AG10803 (cell line): Measurements from ENCODE around the gene SLC27A4.

ENCODE experiments used
- DNase-seq: peaks from one replicate; pipeline ENCODE4 v3.0.0; 2010; ENCODE audit warnings: low read depth
- H3K4me3 ChIP-seq: 2 replicates; pipeline ENCODE4 v1.5.1; 2011; ENCODE audit warnings: mild to moderate bottlenecking, low read length, control low read depth
- TF ChIP-seq, protein P1 (sequence below): conservative IDR thresholded peaks from 2 replicates; pipeline ENCODE4 v1.5.1; 2011; ENCODE audit warnings: mild to moderate bottlenecking, low read length, control low read depth, inconsistent platforms

The SLC27A4 gene

DNA sequence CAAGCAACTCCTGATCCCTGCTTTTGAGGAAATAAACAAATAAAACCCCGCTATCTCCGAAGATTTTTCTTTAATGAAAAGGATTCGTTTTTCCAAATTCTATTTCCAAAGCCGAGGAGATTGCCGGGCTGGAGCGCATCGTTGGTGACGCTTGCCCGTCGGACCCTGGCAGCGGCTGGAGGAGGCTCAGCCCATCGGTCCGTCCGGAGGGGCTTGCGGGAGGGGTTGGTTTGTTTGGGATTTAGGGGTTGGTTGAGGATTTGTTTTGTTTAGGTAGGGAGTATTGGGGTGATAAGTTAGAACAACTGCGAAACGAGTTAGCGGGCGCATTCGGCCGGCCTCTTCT lies 51.6 kb downstream of the SLC27A4 start:
- no peak overlapping the region for H3K4me3 ChIP-seq
- no peak for DNase-seq
- TF ChIP-seq, protein P1, sequence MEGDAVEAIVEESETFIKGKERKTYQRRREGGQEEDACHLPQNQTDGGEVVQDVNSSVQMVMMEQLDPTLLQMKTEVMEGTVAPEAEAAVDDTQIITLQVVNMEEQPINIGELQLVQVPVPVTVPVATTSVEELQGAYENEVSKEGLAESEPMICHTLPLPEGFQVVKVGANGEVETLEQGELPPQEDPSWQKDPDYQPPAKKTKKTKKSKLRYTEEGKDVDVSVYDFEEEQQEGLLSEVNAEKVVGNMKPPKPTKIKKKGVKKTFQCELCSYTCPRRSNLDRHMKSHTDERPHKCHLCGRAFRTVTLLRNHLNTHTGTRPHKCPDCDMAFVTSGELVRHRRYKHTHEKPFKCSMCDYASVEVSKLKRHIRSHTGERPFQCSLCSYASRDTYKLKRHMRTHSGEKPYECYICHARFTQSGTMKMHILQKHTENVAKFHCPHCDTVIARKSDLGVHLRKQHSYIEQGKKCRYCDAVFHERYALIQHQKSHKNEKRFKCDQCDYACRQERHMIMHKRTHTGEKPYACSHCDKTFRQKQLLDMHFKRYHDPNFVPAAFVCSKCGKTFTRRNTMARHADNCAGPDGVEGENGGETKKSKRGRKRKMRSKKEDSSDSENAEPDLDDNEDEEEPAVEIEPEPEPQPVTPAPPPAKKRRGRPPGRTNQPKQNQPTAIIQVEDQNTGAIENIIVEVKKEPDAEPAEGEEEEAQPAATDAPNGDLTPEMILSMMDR, result no peak

DNA sequence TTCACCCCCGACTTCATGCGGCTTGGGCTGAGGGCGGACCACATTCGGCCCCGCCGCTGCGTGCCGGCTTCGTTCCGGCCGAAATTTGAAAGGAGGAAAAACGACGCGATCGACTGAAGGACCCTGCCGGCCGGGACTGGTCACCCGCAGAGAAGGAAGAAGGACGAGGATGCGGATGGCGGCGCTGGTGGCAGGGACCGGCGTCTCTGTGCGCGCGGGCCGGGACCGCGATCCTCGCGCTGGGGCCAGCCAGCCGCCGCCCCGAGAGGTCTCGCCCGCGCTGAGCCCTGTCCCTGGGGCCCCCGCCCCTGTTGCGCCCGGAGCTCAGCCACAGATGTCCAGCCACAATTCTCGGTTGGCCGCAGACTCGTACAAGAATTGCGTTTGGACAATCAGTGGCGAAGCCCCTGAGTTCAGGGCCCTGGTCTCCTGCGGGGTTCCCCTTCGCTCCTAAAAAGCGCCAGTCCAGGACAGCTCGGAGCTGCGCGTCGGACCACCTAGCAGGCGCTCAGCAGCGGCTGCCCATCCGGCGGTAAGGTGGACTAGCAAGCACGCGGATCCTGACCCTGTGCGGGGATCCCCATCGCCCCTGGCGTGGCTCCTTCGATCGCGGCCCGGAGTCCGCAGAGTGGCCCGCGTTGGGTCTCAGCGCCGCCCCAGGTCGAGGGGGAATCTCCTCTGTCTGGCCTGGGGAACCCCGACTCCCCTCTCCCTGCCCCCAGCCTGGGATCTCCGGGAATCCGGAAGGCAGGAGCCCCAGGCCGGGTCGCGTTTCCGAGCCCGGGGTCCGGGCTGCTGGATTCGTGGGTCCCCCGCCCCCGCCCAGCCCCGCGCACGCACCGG lies 52.2 kb downstream of the SLC27A4 start:
- TF ChIP-seq, protein P1, result no peak
- no peak overlapping the region for H3K4me3 ChIP-seq
- DNase-seq, result no peak

DNA sequence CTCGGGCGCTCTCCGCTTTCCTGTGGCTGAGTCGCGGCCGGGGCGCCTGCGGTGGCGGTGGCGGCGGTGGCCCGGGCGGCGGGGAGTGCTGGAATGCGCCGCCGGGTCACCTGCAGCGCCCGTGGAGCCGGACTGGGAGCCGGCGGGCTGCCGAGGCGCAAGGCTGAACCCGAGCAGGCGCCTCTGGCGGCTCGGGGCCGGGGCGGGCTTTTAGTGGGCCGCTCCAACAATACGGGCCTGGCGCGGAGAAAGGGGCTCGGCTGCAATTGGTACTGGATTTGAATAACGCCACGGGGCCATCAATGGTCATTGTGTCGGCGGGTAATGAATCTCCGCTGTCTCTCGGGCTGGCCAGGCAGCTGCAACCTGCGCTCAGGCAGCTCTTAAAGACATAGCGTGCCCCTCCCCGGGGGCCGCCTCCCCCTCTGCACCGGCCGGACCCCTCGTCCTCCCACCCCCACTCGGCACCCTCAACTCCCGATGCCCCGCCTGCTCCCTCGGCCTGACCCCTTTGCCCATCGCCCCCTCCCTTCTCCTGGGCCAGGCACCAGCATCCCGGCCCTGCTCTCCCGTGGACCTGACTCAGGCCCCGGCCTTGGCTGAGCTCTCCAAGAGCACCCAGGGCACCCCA lies 52.9 kb downstream of the SLC27A4 start:
- H3K4me3 ChIP-seq, result no peak overlapping the region

DNA sequence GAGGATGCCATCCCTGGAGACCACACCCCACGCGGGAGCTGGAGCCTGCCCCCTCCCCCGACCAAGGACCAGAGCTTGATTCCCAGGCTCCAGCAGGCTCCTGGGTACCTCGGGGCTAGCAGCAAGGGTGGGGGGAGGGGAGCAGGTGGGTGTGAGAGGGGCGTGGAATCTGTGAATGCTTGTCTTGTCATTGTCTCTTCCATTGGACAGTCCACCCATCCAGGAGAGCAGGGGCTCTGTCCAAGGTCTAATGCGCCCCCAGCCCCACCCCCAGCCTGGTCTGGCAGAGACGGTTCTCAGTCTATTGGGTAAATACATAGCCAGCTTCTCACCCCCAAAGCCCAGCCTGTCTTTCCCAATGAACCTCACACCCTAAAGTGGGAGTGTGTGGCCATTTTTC lies 53.6 kb downstream of the SLC27A4 start:
- no peak overlapping the region for H3K4me3 ChIP-seq
- TF ChIP-seq, protein P1, result no peak
- DNase-seq, result no peak

More for the DNA sequence above, 52.9 kb downstream of the SLC27A4 start:
- DNase-seq, result no peak
- TF ChIP-seq, protein P1, result no peak

DNA sequence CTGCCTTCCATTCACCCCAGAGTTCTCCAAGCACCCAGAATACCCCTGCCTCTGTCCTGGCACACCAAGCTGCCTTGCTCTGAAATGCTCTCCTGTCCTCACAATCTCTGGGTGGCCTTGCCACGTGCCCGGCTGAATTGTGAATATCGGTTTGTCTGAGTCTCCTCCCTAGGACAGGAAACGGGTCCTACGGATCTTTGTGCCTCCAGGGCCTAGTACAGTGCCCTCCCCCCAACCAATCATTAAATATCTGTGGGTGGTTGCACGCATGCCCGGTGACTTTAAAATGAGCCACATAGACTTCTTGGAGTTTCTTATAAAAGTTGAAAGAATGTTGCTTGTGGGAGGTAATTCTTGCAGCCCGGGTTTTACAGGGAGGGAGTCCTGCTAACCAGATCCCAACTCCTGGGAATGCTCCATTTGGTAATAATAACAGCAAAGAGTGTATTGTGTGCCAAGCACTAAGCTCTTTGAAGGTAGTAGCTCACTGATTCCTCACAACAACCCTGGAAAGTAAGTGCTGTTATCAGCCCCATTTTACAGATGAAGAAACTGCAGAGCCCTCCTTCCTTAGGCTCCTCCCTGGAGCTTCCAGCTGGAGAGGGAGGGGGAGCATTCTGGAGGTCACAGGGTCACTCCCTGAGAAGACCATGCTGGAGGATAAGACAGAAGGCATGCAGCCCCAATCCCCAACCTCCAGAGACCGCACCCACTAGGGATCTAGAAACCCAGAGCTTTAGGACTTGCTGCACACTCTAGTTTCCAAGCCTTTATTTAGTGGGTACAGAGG lies 54.2 kb downstream of the SLC27A4 start:
- TF ChIP-seq, protein P1, result no peak
- DNase-seq, result no peak

DNA sequence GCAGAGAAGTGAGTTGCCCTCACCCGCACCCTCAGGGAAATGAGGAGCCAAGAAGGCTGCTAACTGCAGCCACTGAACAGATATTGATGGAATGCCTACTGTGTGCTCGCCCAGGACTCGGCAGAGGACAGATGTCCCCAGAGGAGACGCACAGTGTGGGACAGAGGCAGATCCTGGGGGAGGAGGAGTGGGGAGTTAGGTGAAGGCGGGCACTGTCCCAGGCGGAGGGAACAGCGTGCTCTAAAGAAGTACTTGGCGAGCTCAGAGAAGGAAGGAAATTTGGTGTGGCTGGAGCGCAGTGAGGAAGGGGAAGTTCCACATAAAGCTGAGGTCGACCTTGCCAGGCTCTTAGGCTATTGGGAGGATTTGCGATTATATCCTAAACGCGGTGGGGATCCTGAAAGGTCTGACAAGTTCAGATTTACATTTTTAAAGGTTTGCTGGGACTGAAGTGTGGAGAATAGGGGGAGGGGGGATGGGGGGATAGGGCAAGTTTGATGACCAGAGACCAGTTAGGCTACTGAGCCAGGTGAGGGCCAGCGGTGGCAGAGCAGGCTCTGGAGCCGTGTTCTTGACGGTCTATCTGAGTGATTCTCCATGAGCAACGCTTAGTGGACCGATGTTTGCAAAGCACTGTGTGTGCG lies 56.8 kb downstream of the SLC27A4 start:
- TF ChIP-seq, protein P1, result no peak
- no peak for DNase-seq
- no peak overlapping the region for H3K4me3 ChIP-seq

More for the DNA sequence above, 54.2 kb downstream of the SLC27A4 start:
- no peak overlapping the region for H3K4me3 ChIP-seq
